ENCODE measurements around the gene RAB20.
"Not testable (repeated sequence)": the region's sequence is repeated elsewhere in the genome, so short reads cannot be mapped to it uniquely, and the experiment has no call there.

The RAB20 gene

DNA sequence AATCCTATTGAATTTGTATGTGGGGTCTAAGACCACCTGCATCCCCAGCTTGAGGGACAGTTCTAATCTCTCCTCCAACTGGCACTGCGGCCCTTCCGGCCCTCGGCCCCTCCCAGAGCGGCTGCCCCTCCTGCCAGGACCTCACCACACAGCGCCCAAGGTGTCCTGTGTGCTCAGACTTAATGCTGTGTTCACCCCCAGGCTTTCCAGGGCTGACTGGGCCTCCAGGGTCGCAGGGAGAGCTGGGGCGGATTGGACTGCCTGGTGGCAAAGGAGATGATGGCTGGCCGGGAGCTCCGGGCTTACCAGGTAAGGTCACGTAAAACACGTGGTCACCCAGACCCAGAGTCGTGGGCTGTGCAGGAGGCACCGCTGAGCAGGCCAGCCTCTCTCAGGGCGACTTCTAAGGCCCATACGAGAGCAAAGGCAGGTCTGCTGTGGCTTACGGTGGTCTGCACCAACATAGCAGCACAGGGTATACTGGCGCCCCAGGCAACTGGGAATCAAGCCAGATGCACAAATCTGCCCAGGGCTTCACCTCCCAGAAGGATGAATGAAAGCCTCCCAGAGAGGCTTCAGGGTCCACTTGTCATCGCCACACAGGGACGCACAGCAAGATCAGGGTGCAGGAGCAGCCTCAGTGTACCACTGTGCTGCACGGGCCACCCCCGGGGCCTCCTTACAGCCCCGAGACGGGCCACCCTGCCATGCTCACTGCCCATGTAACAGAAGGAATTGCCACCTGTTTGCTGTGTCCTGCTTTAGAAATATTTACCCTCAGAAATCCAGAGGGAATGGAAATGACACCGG is 69.4 kb downstream of the RAB20 start:
- DNase-seq (no peak), ATAC-seq (no peak)

DNA sequence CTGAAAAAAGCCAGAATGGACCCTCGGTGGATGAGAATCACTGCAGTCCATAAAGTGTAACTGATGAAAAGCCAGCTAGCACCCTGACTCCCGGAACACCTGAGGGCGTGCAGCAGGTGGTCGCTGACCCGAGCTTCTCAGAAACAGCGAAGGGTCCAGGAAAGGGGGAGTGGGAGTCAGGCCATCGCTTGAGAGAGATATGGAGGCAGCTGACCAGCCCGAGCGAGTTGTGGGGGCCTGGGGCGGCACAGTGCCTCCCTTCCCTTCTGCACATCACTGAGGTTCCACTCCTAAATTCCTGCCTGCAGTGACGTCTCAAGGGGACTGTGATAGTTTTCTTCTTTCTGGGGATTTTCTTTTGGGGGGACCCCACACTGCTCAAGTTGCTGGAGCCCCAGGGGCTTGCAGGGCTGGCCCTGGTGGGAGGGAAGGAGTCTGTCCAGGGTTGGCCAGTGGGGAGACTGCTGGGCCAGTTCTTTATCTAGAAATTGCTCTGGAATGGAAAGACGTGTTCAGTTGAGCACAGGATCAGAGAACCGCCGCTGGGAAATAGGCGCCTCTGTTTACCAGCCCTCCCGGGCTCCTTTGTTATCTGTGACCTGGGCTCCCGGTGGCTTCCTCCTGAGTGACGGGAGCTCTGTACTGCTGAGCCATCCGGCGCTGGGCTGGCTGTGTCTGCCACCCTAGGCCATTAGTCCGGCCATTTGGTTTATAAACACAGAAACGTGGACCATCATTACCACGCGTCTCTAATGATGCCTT is 71.3 kb downstream of the RAB20 start:
- DNase-seq (no peak), ATAC-seq (no peak)

DNA sequence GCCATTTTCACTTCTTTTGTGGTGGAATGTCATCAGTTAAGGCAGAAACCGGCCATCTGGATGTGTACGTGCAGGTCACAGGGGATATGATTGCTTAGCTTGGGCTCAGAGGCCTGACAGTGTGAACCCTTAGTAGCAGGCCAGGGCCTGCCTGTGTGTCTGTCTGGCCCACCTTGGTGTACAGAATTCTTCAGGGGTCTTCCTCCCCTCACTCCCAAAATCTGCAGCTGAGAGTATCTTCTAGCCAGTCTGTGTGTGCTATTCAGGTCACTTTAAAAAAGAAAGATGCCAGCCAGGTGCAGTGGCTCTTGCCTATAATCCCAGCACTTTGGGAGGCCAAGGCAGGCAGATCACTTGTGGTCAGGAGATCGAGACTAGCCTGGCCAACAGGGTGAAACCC is 74.6 kb downstream of the RAB20 start:
- ATAC-seq, DNase-seq: not testable (repeated sequence)

DNA sequence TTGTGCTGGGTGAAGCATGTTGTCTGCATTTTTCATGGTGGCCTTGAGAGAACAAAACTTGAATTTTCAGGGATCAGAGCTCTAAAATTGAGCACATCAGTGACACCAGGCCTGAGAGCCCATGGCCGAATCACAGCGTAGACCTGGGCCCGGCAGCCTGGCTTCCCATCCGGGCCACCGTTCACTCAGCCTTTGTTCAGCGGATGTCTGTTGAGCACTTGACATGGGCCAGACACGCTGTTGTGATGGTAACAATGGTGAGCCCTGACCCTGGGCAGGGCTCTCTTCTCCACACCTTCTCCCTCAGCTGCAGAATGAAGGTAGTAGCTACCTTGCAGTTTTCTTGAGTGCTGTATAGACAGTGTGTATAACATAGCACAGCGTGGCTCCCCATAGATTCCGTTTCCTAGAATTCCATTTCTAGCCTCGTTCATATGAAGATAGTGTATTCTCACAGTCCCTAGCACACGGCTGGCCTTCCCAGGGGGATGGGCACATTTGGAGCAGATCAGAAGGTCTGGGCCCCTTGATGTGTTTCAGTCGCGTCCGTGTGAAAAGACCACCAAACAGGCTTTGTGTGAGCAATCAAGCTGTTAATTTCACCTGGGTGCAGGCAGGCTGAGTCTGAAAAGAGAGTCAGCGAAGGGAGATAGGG is 75.3 kb downstream of the RAB20 start:
- DNase-seq (no peak), ATAC-seq (no peak)

DNA sequence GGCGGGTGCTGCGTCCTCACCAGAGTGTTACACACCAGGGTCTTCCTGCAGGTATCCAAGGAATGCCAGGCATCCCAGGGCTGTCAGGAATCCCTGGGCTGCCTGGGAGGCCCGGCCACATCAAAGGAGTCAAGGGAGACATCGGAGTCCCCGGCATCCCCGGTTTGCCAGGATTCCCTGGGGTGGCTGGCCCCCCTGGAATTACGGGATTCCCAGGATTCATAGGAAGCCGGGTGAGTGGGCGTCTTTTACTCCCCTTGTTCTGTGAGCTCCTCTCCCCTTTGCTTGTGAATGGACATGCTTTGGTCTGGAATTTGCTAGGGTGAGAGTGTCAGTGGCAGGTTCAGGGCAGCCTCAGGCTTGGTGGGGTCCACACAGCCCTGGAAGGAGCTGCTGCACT is 75.9 kb downstream of the RAB20 start:
- ATAC-seq = no peak
- DNase-seq = no peak

DNA sequence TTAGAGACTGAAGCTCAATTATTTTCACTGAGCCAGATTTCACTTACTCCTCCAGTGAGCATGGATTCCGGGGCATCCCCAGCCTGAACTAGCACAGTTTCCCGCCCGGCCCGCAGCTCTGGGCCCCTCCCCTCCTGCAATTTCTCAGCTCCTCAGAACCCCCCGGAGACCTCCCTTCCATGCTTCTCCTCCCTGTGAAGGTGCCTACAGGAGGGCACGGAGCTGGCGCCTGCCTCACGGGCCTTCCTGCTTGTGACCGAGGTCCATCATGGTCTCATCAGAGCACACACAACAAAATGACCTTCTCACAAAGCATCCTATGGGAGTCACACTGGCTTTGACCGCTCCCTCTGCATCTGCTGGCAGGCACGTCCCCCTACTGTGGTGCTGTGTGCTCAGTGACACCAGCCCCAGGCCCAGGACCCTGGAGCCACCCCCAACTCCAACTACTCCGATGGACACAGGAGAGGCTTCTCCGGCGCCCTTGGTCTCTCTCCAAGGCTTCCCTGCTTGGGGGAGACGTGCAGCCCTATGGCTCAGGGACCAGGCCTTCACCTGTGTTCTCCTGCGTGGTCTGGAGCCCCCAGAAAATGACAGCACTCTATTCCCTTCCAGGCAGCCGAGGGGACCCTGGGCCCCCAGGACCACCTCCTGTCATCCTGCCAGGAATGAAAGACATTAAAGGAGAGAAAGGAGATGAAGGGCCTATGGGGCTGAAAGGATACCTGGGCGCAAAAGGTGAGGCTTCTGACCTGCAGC is 77.1 kb downstream of the RAB20 start:
- no peak for ATAC-seq

DNA sequence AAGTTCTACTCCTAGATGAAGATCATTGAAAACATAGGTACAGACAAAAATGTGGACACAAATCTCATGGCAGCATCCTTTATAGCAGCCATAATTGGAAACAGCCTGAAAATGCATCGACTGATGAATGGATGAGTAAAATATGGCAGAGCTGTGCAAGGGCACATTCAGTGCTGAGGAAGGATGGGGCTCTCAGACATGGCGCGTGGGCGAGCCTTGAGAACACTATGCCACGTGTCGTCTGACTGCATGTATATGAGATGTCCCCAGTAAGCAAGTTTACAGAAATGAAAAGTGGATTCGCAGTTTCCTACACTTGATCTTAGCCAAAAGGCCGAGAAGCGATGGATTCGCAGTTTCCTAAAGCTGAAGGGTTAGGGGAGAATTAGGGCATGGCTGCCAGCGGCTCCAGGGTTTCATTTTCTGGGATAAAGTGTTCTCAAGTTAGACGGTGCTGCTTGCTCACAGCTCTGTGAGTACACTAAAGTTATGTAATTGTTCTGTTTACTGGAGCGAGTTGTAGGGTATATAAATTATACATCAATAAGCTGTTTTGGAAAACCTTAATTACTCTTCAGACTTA is 78.0 kb downstream of the RAB20 start:
- ATAC-seq = no peak
- DNase-seq = no peak

More for the DNA sequence above, 77.1 kb downstream of the RAB20 start:
- DNase-seq = no peak

DNA sequence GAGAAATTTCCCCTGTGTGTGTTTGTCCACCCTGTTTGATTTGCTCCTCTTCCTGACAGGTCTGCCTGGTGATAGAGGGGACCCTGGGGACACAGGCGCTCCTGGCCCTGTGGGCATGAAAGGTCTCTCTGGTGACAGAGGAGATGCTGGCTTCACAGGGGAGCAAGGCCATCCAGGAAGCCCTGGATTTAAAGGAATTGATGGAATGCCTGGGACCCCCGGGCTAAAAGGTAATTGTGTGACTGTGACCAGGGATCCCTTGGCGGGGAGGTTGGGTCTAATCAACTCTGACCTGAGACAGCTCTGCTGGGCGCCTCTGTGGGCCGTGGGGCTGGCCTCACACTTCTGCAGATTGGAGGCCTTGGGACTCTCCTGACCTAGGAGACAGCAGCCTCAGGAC is 81.4 kb downstream of the RAB20 start:
- DNase-seq = no peak
- no peak for ATAC-seq

DNA sequence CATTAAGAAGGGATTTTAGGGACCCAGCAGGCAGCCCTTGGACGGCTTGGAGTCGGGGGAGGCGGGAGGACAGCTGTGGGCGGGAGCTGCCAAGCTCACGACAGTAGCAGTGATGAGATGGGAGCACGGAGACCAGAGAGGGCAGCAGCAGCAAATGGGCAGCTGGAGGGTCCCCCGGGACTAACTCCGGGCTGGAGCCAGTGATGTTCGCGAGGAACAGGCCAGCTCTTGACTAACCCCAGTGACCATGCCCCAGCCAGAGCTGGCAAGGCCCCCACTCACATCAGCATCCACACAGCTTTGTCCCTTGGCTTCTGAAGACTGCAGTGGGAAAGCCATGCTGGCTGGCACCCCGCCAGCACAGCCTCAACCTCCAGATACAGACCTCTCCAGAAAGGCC is 81.9 kb downstream of the RAB20 start:
- DNase-seq (no peak), ATAC-seq (no peak)

DNA sequence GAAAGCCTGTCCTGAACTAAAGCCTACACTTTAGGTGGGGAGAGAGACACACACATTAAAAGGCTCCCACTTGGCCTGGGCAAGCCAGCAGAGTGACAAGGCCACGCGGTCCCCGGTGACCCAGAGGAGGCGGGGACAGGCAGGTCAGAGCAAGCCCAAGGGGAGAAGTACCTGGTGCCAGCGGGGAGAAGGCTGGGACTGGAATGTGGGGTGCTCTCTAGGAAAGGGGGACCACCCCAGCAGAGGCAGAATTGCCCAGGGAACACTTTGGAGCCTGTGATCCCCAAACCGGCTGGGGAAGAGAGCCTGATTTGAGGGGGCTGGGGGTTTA is 82.3 kb downstream of the RAB20 start:
- DNase-seq = no peak
- no peak for ATAC-seq

DNA sequence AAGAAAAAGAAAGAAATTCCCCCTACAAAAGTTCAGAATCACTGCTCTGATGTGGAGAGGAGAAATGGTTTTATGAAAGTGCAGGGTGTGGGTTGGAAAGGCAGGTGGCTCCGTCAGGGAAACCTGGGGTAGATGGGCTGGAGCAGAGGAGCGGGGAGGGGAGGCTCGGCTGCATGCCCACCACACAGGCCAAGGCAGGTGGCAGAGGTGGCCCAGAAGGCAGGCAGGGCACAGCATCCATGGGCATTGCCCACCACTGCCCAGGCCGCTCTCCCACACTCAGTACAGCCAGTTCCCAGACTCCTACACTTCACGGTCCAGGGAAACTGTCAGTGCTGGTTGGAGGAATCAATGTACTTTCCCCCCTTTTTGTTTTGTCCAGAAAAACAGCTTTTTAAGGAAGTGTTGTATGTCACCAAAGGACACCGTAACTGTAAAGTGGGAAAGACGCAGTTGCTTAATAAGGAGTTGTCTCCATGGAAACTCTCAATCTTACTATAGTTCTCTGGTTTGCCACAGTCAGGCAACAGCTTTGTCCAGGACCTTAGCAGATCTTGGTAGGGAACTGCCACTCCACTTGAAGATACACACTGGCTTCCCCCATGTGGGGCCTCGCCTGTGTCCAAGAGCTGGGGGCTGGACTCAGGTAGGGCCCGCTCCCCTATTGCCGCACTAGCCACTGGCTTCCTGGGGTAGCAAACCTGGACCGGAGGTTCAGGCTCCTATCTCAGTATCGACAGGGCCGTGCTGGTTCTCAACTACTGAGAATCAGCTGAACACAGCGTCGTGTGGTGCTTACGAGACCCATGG is 82.9 kb downstream of the RAB20 start:
- DNase-seq (no peak), ATAC-seq (no peak)

DNA sequence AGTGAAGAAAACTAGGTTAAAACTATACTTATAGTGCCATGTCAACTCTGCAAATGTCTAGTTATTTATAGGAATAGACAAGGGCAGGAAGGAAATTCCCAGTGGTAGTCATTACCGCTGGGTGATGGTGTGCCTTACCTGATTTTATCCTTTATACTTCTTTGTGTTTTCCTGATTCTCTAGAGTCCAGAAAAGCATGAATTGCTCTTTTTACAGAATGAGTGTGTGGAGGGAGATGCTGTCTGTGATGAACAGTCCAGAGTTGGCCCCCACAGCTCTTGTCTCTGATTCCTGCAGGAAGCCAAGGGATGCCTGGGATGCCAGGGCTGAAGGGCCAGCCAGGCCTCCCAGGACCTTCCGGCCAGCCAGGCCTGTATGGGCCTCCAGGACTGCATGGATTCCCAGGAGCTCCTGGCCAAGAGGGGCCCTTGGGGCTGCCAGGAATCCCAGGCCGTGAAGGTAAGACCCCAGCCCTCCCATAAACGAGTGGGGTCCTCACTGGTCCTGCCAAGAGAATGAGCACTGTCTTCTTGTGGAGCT is 83.7 kb downstream of the RAB20 start:
- ATAC-seq (no peak), DNase-seq (no peak)

DNA sequence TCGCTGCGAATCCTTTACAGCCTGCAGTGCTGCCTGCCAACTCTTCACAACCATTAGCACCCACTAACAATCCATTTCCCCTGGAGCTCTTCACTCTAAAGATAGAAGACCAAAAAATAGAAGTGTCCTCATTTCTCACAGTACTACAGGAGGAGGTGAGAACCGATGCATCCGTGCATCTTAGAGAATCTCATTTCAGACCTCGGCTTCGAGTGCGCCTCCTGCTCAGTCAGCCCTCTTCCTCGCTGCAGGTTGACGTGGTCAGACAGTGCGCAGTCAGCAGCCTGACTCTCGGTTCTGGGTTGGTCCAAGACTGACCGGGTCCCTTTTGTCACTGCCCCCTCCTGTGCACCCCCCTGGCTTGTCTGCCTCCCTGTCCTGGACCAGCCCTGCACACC is 85.3 kb downstream of the RAB20 start:
- DNase-seq (no peak), ATAC-seq (no peak)

DNA sequence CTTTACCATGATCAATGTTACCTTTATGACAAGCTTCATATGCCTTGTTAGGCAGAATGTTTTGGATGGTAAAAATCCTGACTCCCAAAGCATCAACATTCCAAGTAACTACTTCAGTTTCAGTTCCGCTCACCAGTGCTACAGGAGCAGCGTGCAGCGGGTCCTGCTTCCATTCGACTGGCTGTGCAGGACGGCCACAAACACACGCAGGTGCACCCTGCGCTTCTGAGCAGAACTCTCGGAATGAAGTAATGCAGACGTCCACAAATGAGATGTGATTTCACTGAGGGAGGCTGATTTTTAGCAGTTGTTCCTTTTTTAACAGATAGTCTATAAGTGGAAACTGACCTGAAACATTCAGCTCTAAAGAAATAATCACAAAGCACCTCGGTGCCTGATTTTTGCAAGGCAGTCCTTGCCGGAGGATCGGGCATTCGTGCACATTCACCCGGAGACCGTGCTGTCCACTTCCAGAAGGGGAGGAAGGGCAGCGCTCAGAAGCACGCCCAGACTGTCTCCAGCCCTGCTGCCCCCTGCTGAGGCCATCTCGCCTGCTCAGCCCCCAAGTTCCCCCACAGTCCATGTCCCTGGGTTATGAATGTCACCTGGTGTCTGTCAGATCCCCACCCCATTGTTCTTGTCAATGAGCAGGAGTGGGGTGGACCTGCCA is 85.8 kb downstream of the RAB20 start:
- ATAC-seq = no peak
- DNase-seq = no peak

DNA sequence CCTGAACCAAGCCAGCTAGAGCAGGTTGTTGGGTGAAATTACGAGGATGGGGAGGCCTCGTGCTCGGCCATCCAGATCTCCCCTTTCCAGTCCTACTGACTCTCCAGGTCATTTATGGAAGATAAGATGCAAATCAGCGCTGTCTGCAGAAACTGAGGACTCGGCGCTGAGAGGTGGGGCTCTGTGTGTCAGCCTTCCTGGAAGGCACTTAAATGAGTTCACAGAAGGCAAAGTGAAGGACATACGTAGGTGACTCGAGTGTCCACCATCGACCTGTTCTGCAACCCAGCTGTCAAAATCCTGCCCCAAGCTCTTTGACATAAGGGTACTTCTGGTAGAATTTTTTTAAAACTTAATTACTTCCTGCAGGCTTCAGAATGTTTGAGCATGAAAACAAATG is 86.4 kb downstream of the RAB20 start:
- no peak for DNase-seq
- ATAC-seq = no peak

DNA sequence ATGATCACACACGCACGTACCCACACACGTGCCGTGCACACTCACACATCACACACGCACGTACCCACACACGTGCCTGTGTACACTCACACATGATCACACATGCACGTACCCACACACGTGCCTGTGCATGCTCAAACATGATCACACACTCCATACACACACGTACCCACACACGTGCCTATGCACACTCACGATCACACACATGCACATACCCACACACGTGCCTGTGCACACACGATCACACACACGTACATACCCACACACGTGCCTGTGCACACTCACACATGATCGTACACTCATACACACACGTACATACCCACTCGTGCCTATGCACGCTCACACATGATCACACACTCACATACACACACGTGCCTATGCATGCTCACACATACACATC is 86.8 kb downstream of the RAB20 start:
- ATAC-seq = no peak
- DNase-seq = no peak

Data from stimulated activated naive CD8-positive, alpha-beta T cell treated with anti-CD3 and anti-CD28 coated beads, Interleukin-15, Interleukin-2, amounts not matched to agents 100 U/mL and 50 U/mL, for 24 hours (primary cell).